ENCODE results near the gene POLRMT.
"Not testable (repeated sequence)": the region's sequence is repeated elsewhere in the genome, so short reads cannot be mapped to it uniquely, and the experiment has no call there.

Gene POLRMT

DNA sequence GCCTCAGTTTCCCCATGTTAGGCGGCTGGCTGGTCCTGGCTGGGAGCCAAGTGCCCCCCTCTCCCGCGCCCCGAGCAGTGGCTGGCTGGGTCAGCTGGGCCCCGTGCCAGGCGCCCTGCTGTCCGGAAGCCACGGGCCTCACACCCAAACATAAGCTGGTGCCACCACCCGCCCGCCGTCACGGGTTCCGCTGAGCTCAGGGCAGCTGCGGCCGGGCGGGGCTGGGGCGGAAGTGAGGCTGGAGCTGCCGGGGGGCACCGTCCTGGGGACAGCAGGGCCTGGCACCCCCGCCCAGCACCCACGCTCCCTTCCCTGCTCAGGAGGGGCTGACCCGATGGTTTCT, 24.4 kb downstream of the POLRMT start:
- in situ Hi-C loops (cut with HindIII; ENCODE audit: low sequenced_read_pairs), result no loop called here
- no peak overlapping the region for H3K4me3 ChIP-seq (ENCODE audit: low read depth, low read length)

DNA sequence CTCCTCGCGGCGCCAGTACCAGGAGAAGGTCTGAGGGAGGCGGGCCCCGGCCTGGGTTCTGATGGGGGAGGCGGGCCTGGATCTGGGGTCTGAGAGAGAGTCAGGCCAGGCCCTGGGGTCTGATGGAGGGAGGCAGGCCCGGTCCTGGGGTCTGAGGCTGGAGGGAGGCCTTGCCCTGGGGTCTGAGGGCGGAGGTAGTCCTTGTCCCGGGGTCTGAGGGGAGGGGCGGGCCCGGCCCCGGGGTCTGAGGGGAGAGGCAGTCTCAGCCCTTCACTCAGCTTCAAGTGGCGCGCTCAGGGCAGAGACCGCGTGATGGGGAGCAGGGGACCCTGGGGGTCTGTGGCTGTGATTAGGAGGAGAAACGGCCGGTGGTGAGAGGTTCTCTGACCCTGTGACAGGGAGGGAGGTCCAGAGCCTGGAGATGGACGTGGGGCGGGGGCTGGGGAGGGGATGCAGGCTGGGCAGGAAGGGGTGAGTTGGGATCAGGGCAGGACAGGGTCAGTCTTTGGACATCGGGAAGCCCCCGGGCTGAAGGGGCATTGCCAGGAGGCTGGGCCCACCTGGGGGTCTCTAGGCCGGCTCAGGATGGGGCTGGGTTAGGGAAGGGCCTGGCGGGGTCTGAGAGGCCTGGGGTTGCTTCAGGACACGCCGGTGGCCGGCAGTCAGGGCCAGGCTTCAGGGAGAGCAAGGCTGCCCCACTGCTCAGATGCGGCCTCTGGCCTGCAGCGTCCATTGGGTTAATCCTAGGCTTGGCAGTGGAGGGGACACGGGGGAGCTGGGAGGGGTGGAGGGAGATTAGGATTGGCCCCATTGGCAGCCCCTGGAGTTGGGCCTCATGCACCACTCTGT, 25.0 kb downstream of the POLRMT start:
- H3K4me3 ChIP-seq (ENCODE audit: low read depth, low read length), result no peak overlapping the region
- TF ChIP-seq, protein P1, sequence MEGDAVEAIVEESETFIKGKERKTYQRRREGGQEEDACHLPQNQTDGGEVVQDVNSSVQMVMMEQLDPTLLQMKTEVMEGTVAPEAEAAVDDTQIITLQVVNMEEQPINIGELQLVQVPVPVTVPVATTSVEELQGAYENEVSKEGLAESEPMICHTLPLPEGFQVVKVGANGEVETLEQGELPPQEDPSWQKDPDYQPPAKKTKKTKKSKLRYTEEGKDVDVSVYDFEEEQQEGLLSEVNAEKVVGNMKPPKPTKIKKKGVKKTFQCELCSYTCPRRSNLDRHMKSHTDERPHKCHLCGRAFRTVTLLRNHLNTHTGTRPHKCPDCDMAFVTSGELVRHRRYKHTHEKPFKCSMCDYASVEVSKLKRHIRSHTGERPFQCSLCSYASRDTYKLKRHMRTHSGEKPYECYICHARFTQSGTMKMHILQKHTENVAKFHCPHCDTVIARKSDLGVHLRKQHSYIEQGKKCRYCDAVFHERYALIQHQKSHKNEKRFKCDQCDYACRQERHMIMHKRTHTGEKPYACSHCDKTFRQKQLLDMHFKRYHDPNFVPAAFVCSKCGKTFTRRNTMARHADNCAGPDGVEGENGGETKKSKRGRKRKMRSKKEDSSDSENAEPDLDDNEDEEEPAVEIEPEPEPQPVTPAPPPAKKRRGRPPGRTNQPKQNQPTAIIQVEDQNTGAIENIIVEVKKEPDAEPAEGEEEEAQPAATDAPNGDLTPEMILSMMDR (IDR thresholded peaks at IDR 0.05; ENCODE audit: low read depth, low read length, missing control alignments), result no peak
- in situ Hi-C loops (cut with HindIII; ENCODE audit: low sequenced_read_pairs), result no loop called here
- no peak for DNase-seq (ENCODE audit: low read depth)

More for the DNA sequence above, 24.4 kb downstream of the POLRMT start:
- TF ChIP-seq, protein P1 (IDR thresholded peaks at IDR 0.05; ENCODE audit: low read depth, low read length, missing control alignments), result no peak
- no peak for DNase-seq (ENCODE audit: low read depth)

DNA sequence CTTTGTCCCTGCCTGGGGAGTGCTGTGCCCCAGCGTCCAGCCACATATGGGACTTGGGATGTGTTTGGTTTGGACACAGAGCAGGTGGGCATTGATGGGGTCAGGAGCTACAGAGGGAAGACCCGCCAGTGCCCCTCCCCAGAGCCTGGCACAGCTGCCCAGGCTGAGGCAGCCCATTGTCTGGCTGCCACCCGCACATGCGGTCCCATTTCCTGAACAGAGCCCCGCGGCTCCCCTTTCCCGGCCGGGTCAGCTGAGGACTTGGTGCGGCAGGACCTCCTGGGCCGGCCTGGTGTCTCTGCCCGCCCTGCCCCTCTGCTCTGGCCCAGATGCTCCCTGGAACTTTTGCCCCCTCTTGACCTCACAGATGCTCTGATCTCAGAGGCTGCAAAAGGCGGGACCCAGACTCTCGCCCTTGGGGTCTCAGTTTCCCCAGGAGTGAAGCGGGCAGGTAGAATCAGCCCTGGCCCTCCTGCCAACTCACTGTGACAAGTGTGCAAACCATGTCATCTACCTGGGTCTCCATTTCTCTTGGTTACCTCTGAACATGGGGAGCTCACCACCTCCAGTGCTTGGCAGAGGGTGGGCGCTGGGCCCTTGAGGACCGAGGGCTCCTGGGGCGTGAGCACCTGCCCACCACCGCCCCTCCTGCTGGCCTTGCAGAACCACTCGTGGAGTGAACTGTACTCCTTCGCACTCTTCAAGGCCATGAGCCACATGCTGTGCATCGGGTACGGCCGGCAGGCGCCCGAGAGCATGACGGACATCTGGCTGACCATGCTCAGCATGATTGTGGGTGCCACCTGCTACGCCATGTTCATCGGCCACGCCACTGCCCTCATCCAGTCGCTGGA, 25.8 kb downstream of the POLRMT start:
- DNase-seq (ENCODE audit: low read depth), result no peak
- TF ChIP-seq, protein P1 (IDR thresholded peaks at IDR 0.05; ENCODE audit: low read depth, low read length, missing control alignments), result no peak
- H3K4me3 ChIP-seq (ENCODE audit: low read depth, low read length), result no peak overlapping the region
- in situ Hi-C loops (cut with HindIII; ENCODE audit: low sequenced_read_pairs), result no loop called here

DNA sequence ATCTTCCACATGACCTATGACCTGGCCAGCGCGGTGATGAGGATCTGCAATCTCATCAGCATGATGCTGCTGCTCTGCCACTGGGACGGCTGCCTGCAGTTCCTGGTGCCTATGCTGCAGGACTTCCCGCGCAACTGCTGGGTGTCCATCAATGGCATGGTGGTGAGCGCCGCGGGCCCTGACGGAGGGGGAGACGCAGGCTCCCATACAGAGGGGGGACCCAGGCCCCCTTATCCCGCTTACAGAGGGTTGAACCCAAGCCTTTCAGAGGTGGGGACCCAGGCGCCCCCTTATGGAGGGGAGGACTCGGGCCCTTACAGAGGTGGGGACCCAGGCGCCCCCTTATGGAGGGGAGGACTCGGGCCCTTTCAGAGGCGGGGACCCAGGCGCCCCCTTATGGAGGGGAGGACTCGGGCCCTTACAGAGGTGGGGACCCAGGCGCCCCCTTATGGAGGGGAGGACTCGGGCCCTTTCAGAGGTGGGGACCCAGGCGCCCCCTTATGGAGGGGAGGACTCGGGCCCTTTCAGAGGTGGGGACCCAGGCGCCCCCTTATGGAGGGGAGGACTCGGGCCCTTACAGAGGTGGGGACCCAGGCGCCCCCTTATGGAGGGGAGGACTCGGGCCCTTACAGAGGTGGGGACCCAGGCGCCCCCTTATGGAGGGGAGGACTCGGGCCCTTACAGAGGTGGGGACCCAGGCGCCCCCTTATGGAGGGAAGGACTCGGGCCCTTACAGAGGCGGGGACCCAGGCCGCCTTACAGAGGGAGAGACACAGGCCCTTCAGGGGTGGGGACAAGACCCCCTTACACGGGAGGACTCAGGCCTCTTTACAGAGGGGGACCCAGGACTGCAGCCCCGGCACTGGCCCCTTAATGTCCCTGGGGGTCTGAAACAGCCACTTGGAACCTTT, 28.0 kb downstream of the POLRMT start:
- H3K4me3 ChIP-seq (ENCODE audit: low read depth, low read length); DNase-seq (ENCODE audit: low read depth); in situ Hi-C loops (cut with HindIII; ENCODE audit: low sequenced_read_pairs): not testable (repeated sequence)

DNA sequence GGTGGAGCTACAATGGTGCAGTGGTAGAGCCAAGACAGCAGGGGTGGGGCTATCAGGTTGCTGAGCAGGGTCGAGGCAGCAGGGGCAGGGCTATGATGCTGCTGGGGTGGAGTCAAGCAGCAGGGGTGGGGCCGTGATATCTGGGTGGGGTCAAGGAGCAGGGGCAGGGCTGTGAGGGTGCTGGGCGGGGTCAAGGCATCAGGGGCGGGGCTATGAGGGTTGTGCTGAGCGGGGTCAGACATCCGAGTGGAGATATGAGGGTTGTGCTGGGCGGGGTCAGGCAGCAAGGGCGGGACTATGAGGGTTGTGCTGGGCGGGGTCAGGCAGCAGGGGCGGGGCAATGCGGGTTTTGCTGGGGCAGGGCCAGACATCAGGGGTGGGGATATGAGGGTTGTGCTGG, 29.0 kb downstream of the POLRMT start:
- TF ChIP-seq, protein P1 (IDR thresholded peaks at IDR 0.05; ENCODE audit: low read depth, low read length, missing control alignments), result no peak
- DNase-seq (ENCODE audit: low read depth), result no peak
- in situ Hi-C loops (cut with HindIII; ENCODE audit: low sequenced_read_pairs), result no loop called here

DNA sequence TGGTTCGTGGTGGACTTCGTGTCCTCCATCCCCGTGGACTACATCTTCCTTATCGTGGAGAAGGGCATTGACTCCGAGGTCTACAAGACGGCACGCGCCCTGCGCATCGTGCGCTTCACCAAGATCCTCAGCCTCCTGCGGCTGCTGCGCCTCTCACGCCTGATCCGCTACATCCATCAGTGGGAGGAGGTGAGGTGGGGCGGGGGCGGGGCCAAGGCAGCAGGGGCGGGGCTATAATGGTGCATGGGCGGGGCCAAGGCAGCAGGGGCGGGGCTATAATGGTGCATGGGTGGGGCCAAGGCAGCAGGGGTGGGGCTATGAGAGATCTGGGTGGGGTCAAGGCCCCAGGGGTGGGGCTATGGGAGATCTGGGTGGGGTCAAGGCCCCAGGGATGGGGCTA, 29.6 kb downstream of the POLRMT start:
- in situ Hi-C loops (cut with HindIII; ENCODE audit: low sequenced_read_pairs); H3K4me3 ChIP-seq (ENCODE audit: low read depth, low read length); DNase-seq (ENCODE audit: low read depth): not testable (repeated sequence)

More for the DNA sequence above, 29.0 kb downstream of the POLRMT start:
- no peak overlapping the region for H3K4me3 ChIP-seq (ENCODE audit: low read depth, low read length)

DNA sequence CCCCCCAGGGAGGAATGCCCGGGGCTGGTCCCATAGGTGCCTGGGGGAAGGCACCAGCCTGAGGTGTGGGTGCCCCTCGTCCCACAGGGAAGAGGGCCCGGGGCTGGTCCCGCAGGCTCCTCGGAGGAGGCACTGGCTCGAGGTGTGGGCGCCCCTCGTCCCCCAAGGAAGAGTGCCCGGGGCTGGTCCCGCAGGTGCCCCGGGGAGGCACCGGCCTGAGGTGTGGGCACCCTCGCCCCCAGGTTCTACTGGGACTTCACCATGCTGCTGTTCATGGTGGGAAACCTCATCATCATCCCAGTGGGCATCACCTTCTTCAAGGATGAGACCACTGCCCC, 30.1 kb downstream of the POLRMT start:
- in situ Hi-C loops (cut with HindIII; ENCODE audit: low sequenced_read_pairs); DNase-seq (ENCODE audit: low read depth); H3K4me3 ChIP-seq (ENCODE audit: low read depth, low read length): not testable (repeated sequence)

Measured in astrocyte of the cerebellum (primary cell).